Activated CD4-positive, alpha-beta T cell treated with anti-CD3 and anti-CD28 coated beads for 36 hours (primary cell): ENCODE measurements around the gene C2. TPM values are rescaled to one million over a fixed set of nuclear protein-coding genes. Genes with fewer than 3 reads are reported as not detected.
"Not testable (repeated sequence)": the region's sequence is repeated elsewhere in the genome, so short reads cannot be mapped to it uniquely, and the experiment has no call there.

ENCODE experiments used
- ATAC-seq: fragments of 200-7000 bp; cut with Tn5 transposase; one replicate; pipeline ENCODE4 v1.10.0; 2021; ENCODE audit warnings: mild to moderate bottlenecking, moderate library complexity
- CTCF ChIA-PET: fragments of 350-600 bp; sonication (Branson Sonifier 250); formaldehyde crosslinking; loops from one replicate; lab custom pipeline; 2021; ENCODE audit warnings: antibody characterized with exemption; lab: Charles Lee
- POLR2A ChIA-PET: fragments of 350-600 bp; sonication (Branson Sonifier 250); formaldehyde crosslinking; loops from one replicate; lab custom pipeline; 2021; ENCODE audit warnings: antibody characterized with exemption, inconsistent platforms; lab: Charles Lee
- DNase-seq: peaks from one replicate; pipeline ENCODE4 v3.0.0-alpha.2; 2020
- H3K27ac Mint-ChIP-seq: one replicate; pipeline ENCODE4 v1.8.0; 2021; ENCODE audit warnings: mixed read lengths
- H3K27me3 Mint-ChIP-seq: one replicate; pipeline ENCODE4 v1.8.0; 2021; ENCODE audit warnings: mixed read lengths
- H3K36me3 Mint-ChIP-seq: one replicate; pipeline ENCODE4 v1.8.0; 2021; ENCODE audit warnings: low read depth, mixed read lengths
- H3K4me1 Mint-ChIP-seq: one replicate; pipeline ENCODE4 v1.8.0; 2021; ENCODE audit warnings: mixed read lengths
- H3K4me3 Mint-ChIP-seq: one replicate; pipeline ENCODE4 v1.8.0; 2021; ENCODE audit warnings: mild to moderate bottlenecking, moderate library complexity, mixed read lengths
- H3K9me3 Mint-ChIP-seq: one replicate; pipeline ENCODE4 v1.8.0; 2021; ENCODE audit warnings: low read depth, mixed read lengths
- intact Hi-C, 2 experiments: fragments of 100-400 bp; cut with DNase I in 1 of 2; cut with micrococcal nuclease in 1 of 2; formaldehyde crosslinking; loops; one replicate each; pipeline versions ENCODE4 v1.14.2 to v1.15.1; 2022 to 2024; cut with DNase I, micrococcal nuclease
- total RNA-seq, 2 experiments: library from RNA; stranded (reverse); gene quantifications; one replicate each; pipeline ENCODE4 v1.2.3, GENCODE V29; 2021

Gene C2
- total RNA-seq, 2 experiments from 2014 or later: 0.96 to 1.5 TPM

DNA sequence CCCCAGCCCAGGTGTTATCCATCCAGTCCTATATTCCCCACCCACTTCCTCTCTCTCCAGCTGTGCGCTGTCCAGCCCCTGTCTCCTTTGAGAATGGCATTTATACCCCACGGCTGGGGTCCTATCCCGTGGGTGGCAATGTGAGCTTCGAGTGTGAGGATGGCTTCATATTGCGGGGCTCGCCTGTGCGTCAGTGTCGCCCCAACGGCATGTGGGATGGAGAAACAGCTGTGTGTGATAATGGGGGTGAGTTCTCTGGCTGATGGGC, 1.1 kb downstream of the C2 start:
- H3K4me3 Mint-ChIP-seq: no peak overlapping the region
- ATAC-seq (no peak), DNase-seq (no peak)
- no peaks in the 10 kb centered on the region for H3K4me1 Mint-ChIP-seq
- POLR2A ChIA-PET: no interaction called here
- no peaks in the 10 kb centered on the region for H3K27me3 Mint-ChIP-seq
- no peak overlapping the region for H3K27ac Mint-ChIP-seq
- no peaks in the 10 kb centered on the region for H3K36me3 Mint-ChIP-seq
- CTCF ChIA-PET: interaction anchor here (0.6 kb wide), 1 partner anchor 93 kb away, joined by 3 read pairs; no protein-coding TSS in a partner anchor
- H3K9me3 Mint-ChIP-seq: no peaks in the 10 kb centered on the region
- intact Hi-C loops: no loop called here

DNA sequence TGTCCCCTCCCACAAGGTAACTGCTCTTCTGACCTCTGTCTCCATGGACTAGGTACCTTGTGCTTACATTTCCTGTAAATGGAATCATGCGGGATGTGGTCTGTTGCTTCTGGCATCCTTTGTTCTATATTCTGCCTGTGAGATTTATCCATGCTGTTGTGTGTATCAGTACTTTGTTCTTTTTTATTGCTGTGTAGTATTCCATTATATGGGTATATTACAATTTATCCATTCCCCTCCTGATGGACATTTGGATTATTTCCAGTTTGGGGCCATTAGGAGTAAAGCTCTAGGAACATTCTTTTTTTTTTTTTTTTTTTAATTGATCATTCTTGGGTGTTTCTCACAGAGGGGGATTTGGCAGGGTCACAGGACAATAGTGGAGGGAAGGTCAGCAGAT, 3.4 kb downstream of the C2 start:
- H3K27ac Mint-ChIP-seq: no peak overlapping the region
- intact Hi-C loops: no loop called here
- no peak overlapping the region for H3K4me3 Mint-ChIP-seq
- ChIA-PET POLR2A (no interaction called here), CTCF (no interaction called here)
- no peak for DNase-seq
- no peaks in the 10 kb centered on the region for H3K4me1 Mint-ChIP-seq
- H3K27me3 Mint-ChIP-seq: no peaks in the 10 kb centered on the region
- no peak for ATAC-seq
- no peaks in the 10 kb centered on the region for H3K9me3 Mint-ChIP-seq
- no peaks in the 10 kb centered on the region for H3K36me3 Mint-ChIP-seq

DNA sequence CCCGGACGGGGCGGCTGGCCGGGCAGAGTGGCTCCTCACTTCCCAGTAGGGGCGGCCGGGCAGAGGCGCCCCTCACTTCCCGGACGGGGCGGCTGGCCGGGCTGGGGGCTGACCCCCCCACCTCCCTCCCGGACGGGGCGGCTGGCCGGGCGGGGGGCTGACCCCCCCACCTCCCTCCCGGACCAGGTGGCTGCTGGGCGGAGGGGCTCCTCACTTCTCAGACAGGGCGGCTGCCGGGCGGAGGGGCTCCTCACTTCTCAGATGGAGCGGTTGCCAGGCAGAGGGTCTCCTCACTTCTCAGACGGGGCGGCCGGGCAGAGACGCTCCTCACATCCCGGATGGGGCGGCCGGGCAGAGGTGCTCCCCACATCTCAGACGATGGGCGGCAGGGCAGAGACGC, 4.6 kb downstream of the C2 start:
- H3K9me3 Mint-ChIP-seq, H3K4me3 Mint-ChIP-seq, H3K36me3 Mint-ChIP-seq, ATAC-seq, CTCF ChIA-PET, H3K27me3 Mint-ChIP-seq, H3K4me1 Mint-ChIP-seq, H3K27ac Mint-ChIP-seq, POLR2A ChIA-PET, DNase-seq, intact Hi-C loops: not testable (repeated sequence)

DNA sequence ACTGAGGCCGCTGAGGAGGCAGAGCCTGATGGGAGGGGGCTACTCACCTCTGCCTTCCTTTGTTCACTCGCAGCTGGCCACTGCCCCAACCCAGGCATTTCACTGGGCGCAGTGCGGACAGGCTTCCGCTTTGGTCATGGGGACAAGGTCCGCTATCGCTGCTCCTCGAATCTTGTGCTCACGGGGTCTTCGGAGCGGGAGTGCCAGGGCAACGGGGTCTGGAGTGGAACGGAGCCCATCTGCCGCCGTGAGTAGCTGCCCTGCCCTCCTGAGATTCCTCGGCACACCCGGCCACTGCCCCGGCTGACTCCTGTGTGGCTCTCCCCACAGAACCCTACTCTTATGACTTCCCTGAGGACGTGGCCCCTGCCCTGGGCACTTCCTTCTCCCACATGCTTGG, 6.0 kb downstream of the C2 start:
- no peak for ATAC-seq
- Mint-ChIP-seq H3K9me3 (no peaks in the 10 kb centered on the region), H3K27ac (no peak overlapping the region), H3K36me3 (no peaks in the 10 kb centered on the region), H3K4me1 (no peaks in the 10 kb centered on the region), H3K4me3 (no peak overlapping the region), H3K27me3 (no peaks in the 10 kb centered on the region)
- no peak for DNase-seq
- ChIA-PET POLR2A (no interaction called here), CTCF (interaction anchor here (1.2 kb wide), 1 partner anchor 19 kb away, joined by 3 read pairs; no protein-coding TSS in a partner anchor)
- intact Hi-C loops: no loop called here

DNA sequence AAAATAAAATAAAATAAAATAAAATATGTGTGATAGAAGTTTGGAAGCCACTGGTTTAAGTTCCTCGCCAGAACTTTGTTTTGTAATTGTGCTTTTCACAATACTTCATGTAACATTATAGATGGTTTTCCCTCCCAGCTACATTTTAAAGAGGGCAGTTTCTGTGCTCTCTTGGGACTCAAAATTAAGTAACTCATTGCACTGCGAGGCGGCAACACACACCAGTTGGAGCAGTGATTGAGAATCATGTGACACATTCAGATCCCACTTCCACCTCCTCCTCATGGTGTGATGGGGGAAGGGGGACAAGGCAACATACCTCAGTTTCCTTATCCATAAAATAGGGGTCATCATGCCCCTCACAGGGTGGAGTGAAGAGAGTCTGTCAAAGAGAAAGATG, 7.5 kb downstream of the C2 start:
- intact Hi-C loops: no loop called here
- ChIA-PET CTCF (no interaction called here), POLR2A (no interaction called here)
- Mint-ChIP-seq H3K4me1 (no peaks in the 10 kb centered on the region), H3K4me3 (no peak overlapping the region), H3K27ac (no peak overlapping the region), H3K9me3 (no peaks in the 10 kb centered on the region), H3K27me3 (no peaks in the 10 kb centered on the region), H3K36me3 (no peaks in the 10 kb centered on the region)
- DNase-seq (no peak), ATAC-seq (no peak)

DNA sequence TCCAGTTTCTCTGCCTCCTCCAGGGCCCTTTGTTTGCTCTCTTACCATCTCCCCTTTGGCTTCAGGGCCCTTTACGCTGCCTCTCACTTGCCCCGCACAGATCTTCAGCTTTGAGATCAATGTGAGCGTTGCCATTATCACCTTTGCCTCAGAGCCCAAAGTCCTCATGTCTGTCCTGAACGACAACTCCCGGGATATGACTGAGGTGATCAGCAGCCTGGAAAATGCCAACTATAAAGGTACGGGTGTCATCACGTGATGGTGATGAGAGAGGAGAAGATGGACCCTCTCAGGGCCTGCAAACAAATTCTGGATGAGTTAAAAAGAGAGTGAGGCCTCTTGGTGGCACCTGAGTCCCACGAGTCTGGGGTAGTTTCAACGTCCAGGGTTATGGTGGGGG, 8.3 kb downstream of the C2 start:
- no peak overlapping the region for H3K27ac Mint-ChIP-seq
- intact Hi-C loops: no loop called here
- H3K36me3 Mint-ChIP-seq: no peaks in the 10 kb centered on the region
- no peaks in the 10 kb centered on the region for H3K27me3 Mint-ChIP-seq
- ATAC-seq (no peak), DNase-seq (no peak)
- H3K9me3 Mint-ChIP-seq: no peaks in the 10 kb centered on the region
- no peaks in the 10 kb centered on the region for H3K4me1 Mint-ChIP-seq
- H3K4me3 Mint-ChIP-seq: no peak overlapping the region
- ChIA-PET POLR2A (no interaction called here), CTCF (interaction anchor here (0.9 kb wide), 1 partner anchor 17 kb away, joined by 3 read pairs; no protein-coding TSS in a partner anchor)

DNA sequence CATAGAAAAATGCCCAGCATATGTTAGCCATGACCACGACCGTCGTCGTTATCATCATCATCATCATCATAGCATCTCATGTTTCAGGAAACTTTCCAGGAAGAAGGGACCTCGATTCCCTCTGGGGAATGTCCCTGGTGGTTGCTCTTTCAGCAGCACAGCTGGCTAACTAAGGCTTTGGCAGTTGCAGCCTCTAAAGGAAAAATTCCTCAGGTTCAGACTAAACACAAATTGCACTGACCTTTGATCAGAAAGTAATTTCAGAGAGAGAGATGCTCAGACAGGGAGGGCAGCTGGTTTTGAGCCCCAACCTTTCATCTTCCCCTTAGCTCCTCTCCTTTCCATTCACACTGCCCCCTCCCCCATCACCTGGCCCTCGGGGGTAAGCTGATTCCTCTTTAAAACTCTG, 12.7 kb downstream of the C2 start:
- ATAC-seq (no peak), DNase-seq (no peak)
- no peak overlapping the region for H3K27ac Mint-ChIP-seq
- no peaks in the 10 kb centered on the region for H3K36me3 Mint-ChIP-seq
- CTCF ChIA-PET: interaction anchor here (1.3 to 2.8 kb wide), 2 partner anchors 12 to 19 kb away, joined by 5 to 18 read pairs; no protein-coding TSS in a partner anchor
- no peak overlapping the region for H3K4me3 Mint-ChIP-seq
- H3K27me3 Mint-ChIP-seq: peaks cover 7% of the 10 kb centered on the region
- H3K9me3 Mint-ChIP-seq: no peaks in the 10 kb centered on the region
- H3K4me1 Mint-ChIP-seq: peaks cover 1% of the 10 kb centered on the region
- intact Hi-C loops: loop anchor here in 1 of 2 experiments (10.0 kb wide), 1 partner anchor 125 kb away; no protein-coding TSS in a partner anchor
- POLR2A ChIA-PET: no interaction called here

DNA sequence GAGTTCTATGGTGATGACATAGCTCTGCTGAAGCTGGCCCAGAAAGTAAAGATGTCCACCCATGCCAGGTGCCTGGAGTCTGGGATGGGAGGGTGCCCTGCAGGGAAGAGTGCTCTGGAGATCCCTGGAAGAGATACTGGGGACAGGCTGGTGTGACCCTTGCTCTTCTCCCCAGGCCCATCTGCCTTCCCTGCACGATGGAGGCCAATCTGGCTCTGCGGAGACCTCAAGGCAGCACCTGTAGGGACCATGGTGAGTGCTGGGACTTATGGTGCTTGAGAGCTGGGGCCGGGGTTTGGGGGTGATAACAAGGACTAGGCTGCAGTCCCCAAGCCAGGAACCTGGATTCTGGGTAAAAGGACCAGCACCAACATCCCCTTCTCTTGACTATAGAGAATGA, 16.2 kb downstream of the C2 start:
- CTCF ChIA-PET: interaction anchor here (3.0 kb wide), 1 partner anchor 8 kb away, joined by 11 read pairs; no protein-coding TSS in a partner anchor
- Mint-ChIP-seq H3K27ac (no peak overlapping the region), H3K9me3 (no peaks in the 10 kb centered on the region)

DNA sequence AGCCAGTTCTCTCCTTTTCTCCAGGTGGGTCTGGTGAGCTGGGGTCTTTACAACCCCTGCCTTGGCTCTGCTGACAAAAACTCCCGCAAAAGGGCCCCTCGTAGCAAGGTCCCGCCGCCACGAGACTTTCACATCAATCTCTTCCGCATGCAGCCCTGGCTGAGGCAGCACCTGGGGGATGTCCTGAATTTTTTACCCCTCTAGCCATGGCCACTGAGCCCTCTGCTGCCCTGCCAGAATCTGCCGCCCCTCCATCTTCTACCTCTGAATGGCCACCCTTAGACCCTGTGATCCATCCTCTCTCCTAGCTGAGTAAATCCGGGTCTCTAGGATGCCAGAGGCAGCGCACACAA, 17.6 kb downstream of the C2 start:
- Mint-ChIP-seq H3K4me1 (peaks cover 8% of the 10 kb centered on the region), H3K36me3 (no peaks in the 10 kb centered on the region), H3K9me3 (no peaks in the 10 kb centered on the region), H3K4me3 (no peak overlapping the region), H3K27ac (no peak overlapping the region), H3K27me3 (peaks cover 7% of the 10 kb centered on the region)
- intact Hi-C loops: loop anchor here in 1 of 2 experiments (10.0 kb wide), 1 partner anchor 120 kb away; no protein-coding TSS in a partner anchor
- ATAC-seq: no peak
- no peak for DNase-seq
- ChIA-PET CTCF (interaction anchor here (1.1 to 3.0 kb wide), 2 partner anchors 7 to 24 kb away, joined by 4 to 11 read pairs; no protein-coding TSS in a partner anchor), POLR2A (no interaction called here)

More for the DNA sequence above, 16.2 kb downstream of the C2 start:
- DNase-seq: no peak
- H3K27me3 Mint-ChIP-seq: peaks cover 7% of the 10 kb centered on the region
- no peak for ATAC-seq
- peaks cover 8% of the 10 kb centered on the region for H3K4me1 Mint-ChIP-seq
- H3K36me3 Mint-ChIP-seq: no peaks in the 10 kb centered on the region
- H3K4me3 Mint-ChIP-seq: no peak overlapping the region
- POLR2A ChIA-PET: no interaction called here
- intact Hi-C loops: loop anchor here in 1 of 2 experiments (10.0 kb wide), 1 partner anchor 121 kb away; no protein-coding TSS in a partner anchor

DNA sequence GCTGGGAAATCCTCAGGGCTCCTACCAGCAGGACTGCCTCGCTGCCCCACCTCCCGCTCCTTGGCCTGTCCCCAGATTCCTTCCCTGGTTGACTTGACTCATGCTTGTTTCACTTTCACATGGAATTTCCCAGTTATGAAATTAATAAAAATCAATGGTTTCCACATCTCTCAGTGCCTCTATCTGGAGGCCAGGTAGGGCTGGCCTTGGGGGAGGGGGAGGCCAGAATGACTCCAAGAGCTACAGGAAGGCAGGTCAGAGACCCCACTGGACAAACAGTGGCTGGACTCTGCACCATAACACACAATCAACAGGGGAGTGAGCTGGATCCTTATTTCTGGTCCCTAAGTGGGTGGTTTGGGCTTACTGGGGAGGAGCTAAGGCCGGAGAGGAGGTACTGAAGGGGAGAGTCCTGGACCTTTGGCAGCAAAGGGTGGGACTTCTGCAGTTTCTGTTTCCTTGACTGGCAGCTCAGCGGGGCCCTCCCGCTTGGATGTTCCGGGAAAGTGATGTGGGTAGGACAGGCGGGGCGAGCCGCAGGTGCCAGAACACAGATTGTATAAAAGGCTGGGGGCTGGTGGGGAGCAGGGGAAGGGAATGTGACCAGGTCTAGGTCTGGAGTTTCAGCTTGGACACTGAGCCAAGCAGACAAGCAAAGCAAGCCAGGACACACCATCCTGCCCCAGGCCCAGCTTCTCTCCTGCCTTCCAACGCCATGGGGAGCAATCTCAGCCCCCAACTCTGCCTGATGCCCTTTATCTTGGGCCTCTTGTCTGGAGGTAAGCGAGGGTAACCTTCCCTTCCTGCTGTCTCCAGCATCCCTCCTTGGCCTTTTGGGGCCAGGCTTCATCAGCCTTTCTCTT, 18.2 kb downstream of the C2 start, which contains the start of gene CFB:
Gene CFB, plus strand, starts transcription at position 589 of the 863 bp plus-strand sequence. Its CDS starts 127 bp downstream, at position 716.
- H3K4me3 Mint-ChIP-seq: no peak within 1 kb of the TSS
- peaks cover 7% of the 10 kb centered on the region for H3K27me3 Mint-ChIP-seq
- CTCF ChIA-PET: interaction anchor here (0.7 to 1.1 kb wide), 3 partner anchors 24 to 563 kb away, joined by 3 to 4 read pairs (median 3); no protein-coding TSS in a partner anchor
- POLR2A ChIA-PET: no interaction called here
- no peaks in the 10 kb centered on the region for H3K9me3 Mint-ChIP-seq
- intact Hi-C loops: loop anchor here in 1 of 2 experiments (10.0 kb wide), 1 partner anchor 119 kb away; no protein-coding TSS in a partner anchor
- DNase-seq (peak; percentile 36), ATAC-seq (peak; percentile 53)
- H3K4me1 Mint-ChIP-seq: peaks cover 8% of the 10 kb centered on the region
- no peaks in the 10 kb centered on the region for H3K36me3 Mint-ChIP-seq
- H3K27ac Mint-ChIP-seq: no peak within 1 kb of the TSS

DNA sequence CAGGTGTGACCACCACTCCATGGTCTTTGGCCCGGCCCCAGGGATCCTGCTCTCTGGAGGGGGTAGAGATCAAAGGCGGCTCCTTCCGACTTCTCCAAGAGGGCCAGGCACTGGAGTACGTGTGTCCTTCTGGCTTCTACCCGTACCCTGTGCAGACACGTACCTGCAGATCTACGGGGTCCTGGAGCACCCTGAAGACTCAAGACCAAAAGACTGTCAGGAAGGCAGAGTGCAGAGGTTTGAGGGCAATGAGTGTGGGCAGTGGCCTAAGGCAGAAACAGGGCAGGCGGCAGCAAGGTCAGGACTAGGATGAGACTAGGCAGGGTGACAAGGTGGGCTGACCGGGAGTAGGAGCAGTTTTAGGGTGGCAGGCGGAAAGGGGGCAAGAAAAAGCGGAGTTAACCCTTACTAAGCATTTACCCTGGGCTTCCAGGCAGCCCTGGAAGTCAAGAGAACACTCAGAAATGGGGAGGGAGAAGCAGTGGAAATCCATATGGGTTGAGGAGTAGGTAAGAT, 18.9 kb downstream of the C2 start:
- ChIA-PET POLR2A (no interaction called here), CTCF (interaction anchor here (0.7 to 0.8 kb wide), 2 partner anchors 171 to 564 kb away, joined by 3 read pairs; no protein-coding TSS in a partner anchor)
- intact Hi-C loops: loop anchor here in 1 of 2 experiments (10.0 kb wide), 1 partner anchor 118 kb away; no protein-coding TSS in a partner anchor
- DNase-seq (no peak), ATAC-seq (no peak)
- Mint-ChIP-seq H3K4me1 (peaks cover 8% of the 10 kb centered on the region), H3K4me3 (no peak overlapping the region), H3K9me3 (no peaks in the 10 kb centered on the region), H3K27ac (no peak overlapping the region), H3K27me3 (peaks cover 7% of the 10 kb centered on the region), H3K36me3 (no peaks in the 10 kb centered on the region)
